GM10266 (cell line): Measurements from ENCODE around the gene CEP78.

Source experiments
- DNase-seq: peaks from one replicate; pipeline ENCODE4 v3.0.0; 2012; ENCODE audit errors: extremely low spot score
- CTCF ChIP-seq: IDR thresholded peaks from 2 replicates; pipeline ENCODE4 v1.5.1; 2012; ENCODE audit warnings: mild to moderate bottlenecking, low read depth; ENCODE audit not compliant: control insufficient read depth, insufficient read depth; ENCODE audit errors: missing control alignments

Gene CEP78

GRCh38 chr9:78306222-78307076 lies 70.6 kb downstream of the CEP78 start:
- no peak for DNase-seq
- no peak for TF ChIP-seq CTCF

GRCh38 chr9:78307360-78307759 lies 71.5 kb downstream of the CEP78 start:
- no peak for TF ChIP-seq CTCF
- DNase-seq: no peak

GRCh38 chr9:78309066-78309465 lies 73.2 kb downstream of the CEP78 start:
- DNase-seq: no peak
- no peak for TF ChIP-seq CTCF

- no peak for TF ChIP-seq CTCF
- no peak for DNase-seq
These were observed 75.2 kb downstream of the CEP78 start for GRCh38 chr9:78311075-78311474.

GRCh38 chr9:78311886-78312524 lies 76.1 kb downstream of the CEP78 start:
- DNase-seq: no peak
- no peak for TF ChIP-seq CTCF

GRCh38 chr9:78314550-78314949 lies 78.7 kb downstream of the CEP78 start:
- TF ChIP-seq CTCF: no peak
- no peak for DNase-seq
